Renal pelvis (tissue), 4 donors: ENCODE results near the gene RGCC. TPM values are rescaled to one million over a fixed set of nuclear protein-coding genes. Genes with fewer than 3 reads are reported as not detected.
"Not testable (repeated sequence)": the region's sequence is repeated elsewhere in the genome, so short reads cannot be mapped to it uniquely, and the experiment has no call there.

Experiments used
- DNase-seq: peaks from one replicate; pipeline ENCODE4 v3.0.0-alpha.2; 2013
- polyA plus RNA-seq, 3 donors: library from polyadenylated mRNA; unstranded; fragments of 120-200 nt; gene quantifications; one replicate each; pipeline ENCODE4 v1.2.1, GENCODE V29; 2013; ENCODE audit not compliant: insufficient read length in 3 of 3

The RGCC gene
- polyA plus RNA-seq, 3 donors = 8.0 to 12.3 (median 9.4) TPM

- DNase-seq = no peak
These were observed 12.8 kb downstream of the RGCC start for GRCh38 chr13:41470196-41470595.

- no peak for DNase-seq
These were observed 14.4 kb downstream of the RGCC start for GRCh38 chr13:41471785-41472184.

- DNase-seq = no peak
These were observed 29.9 kb downstream of the RGCC start for GRCh38 chr13:41487222-41487621.

GRCh38 chr13:41488124-41488523 is 30.8 kb downstream of the RGCC start:
- no peak for DNase-seq

GRCh38 chr13:41490371-41491015 is 33.1 kb downstream of the RGCC start:
- DNase-seq = no peak

- no peak for DNase-seq
These were observed 34.1 kb downstream of the RGCC start for GRCh38 chr13:41491436-41491835.

- DNase-seq = no peak
These were observed 35.3 kb downstream of the RGCC start for GRCh38 chr13:41492432-41493260.

GRCh38 chr13:41494202-41494601 is 36.9 kb downstream of the RGCC start:
- DNase-seq = no peak

GRCh38 chr13:41495044-41495443 is 37.7 kb downstream of the RGCC start:
- no peak for DNase-seq

- no peak for DNase-seq
These were observed 39.3 kb downstream of the RGCC start for GRCh38 chr13:41496420-41497234.

GRCh38 chr13:41497436-41497835 is 40.1 kb downstream of the RGCC start:
- no peak for DNase-seq

GRCh38 chr13:41499452-41499851 is 42.1 kb downstream of the RGCC start:
- no peak for DNase-seq

- DNase-seq = no peak
These were observed 43.2 kb downstream of the RGCC start for GRCh38 chr13:41500511-41500910.

- DNase-seq = no peak
These were observed 43.9 kb downstream of the RGCC start for GRCh38 chr13:41501281-41501680.

GRCh38 chr13:41502031-41502430 is 44.7 kb downstream of the RGCC start:
- DNase-seq = no peak

GRCh38 chr13:41502673-41503072 is 45.3 kb downstream of the RGCC start:
- no peak for DNase-seq

- DNase-seq = no peak
These were observed 46.0 kb downstream of the RGCC start for GRCh38 chr13:41503356-41503755.

GRCh38 chr13:41504657-41505056 is 47.3 kb downstream of the RGCC start:
- not testable (repeated sequence) for DNase-seq

GRCh38 chr13:41505209-41505835 is 48.0 kb downstream of the RGCC start:
- no peak for DNase-seq

- DNase-seq = no peak
These were observed 49.0 kb downstream of the RGCC start for GRCh38 chr13:41506312-41506711.

- no peak for DNase-seq
These were observed 52.6 kb downstream of the RGCC start for GRCh38 chr13:41509971-41510370.

- no peak for DNase-seq
These were observed 54.5 kb downstream of the RGCC start for GRCh38 chr13:41511827-41512226.
